ENCODE measurements around the gene SLC38A1. TPM values are rescaled to one million over a fixed set of nuclear protein-coding genes. Genes with fewer than 3 reads are reported as not detected.
A peak's percentile ranks its signal among the peaks of the same experiment; 100 is the strongest.

SLC38A1 gene
- total RNA-seq, 2 donors from 2014 or later, result 77.7 to 107 TPM

- Histone ChIP-seq H3K9me3 (ENCODE audit: control insufficient read depth, low read length) (no peaks in the 10 kb centered on the region), H3K27ac (ENCODE audit: low read depth, low read length) (no peak overlapping the region), H3K4me3 (ENCODE audit: low read length) (peak overlapping the region; percentile 95), H3K36me3 (ENCODE audit: control insufficient read depth, insufficient read depth, low read length) (no peaks in the 10 kb centered on the region), H3K4me1 (ENCODE audit: control insufficient read depth, insufficient read depth, low read length) (peaks cover 14% of the 10 kb centered on the region), H3K27me3 (ENCODE audit: control insufficient read depth, insufficient read depth, low read length, poor library complexity, severe bottlenecking) (no peaks in the 10 kb centered on the region), H3K9ac (ENCODE audit: extremely low read depth, low read length, poor library complexity, severe bottlenecking) (no peak overlapping the region)
- Mint-ChIP-seq H3K4me1 (peaks cover 18% of the 10 kb centered on the region), H3K27me3 (ENCODE audit: insufficient read depth) (no peaks in the 10 kb centered on the region), H3K27ac (no peak overlapping the region), H3K36me3 (ENCODE audit: low read depth) (no peaks in the 10 kb centered on the region), H3K9me3 (no peaks in the 10 kb centered on the region), H3K4me3 (no peak overlapping the region)
- DNase-seq, result no peak
- TF ChIP-seq CTCF (conservative IDR thresholded peaks at IDR 0.05), result no peak
Measured at GRCh38 chr12:46265102-46265501, 3.7 kb downstream of the SLC38A1 start.

GRCh38 chr12:46264057-46264456 is 4.8 kb downstream of the SLC38A1 start:
- Histone ChIP-seq H3K4me3 (ENCODE audit: low read length) (no peak overlapping the region), H3K36me3 (ENCODE audit: control insufficient read depth, insufficient read depth, low read length) (no peaks in the 10 kb centered on the region), H3K9ac (ENCODE audit: extremely low read depth, low read length, poor library complexity, severe bottlenecking) (no peak overlapping the region), H3K27ac (ENCODE audit: low read depth, low read length) (no peak overlapping the region), H3K27me3 (ENCODE audit: control insufficient read depth, insufficient read depth, low read length, poor library complexity, severe bottlenecking) (no peaks in the 10 kb centered on the region), H3K4me1 (ENCODE audit: control insufficient read depth, insufficient read depth, low read length) (peaks cover 14% of the 10 kb centered on the region), H3K9me3 (ENCODE audit: control insufficient read depth, low read length) (no peaks in the 10 kb centered on the region)
- DNase-seq, result no peak
- Mint-ChIP-seq H3K4me1 (peaks cover 15% of the 10 kb centered on the region), H3K4me3 (no peak overlapping the region), H3K9me3 (no peaks in the 10 kb centered on the region), H3K27me3 (ENCODE audit: insufficient read depth) (no peaks in the 10 kb centered on the region), H3K27ac (peak overlapping the region; percentile 40), H3K36me3 (ENCODE audit: low read depth) (no peaks in the 10 kb centered on the region)
- WGBS, 2 experiments (ENCODE audit: insufficient coverage in 1 of 2, insufficient read length in 1 of 2), result 50% methylated on average over 1 of the region's 1 CpG
- TF ChIP-seq CTCF (conservative IDR thresholded peaks at IDR 0.05), result no peak

- no peak overlapping the region for H3K27ac ChIP-seq (ENCODE audit: low read depth, low read length)
- TF ChIP-seq CTCF (conservative IDR thresholded peaks at IDR 0.05), result peak; percentile 72
Measured at GRCh38 chr12:46263140-46264016, 5.5 kb downstream of the SLC38A1 start.

More at GRCh38 chr12:46263140-46264016, 5.5 kb downstream of the SLC38A1 start:
- Mint-ChIP-seq H3K27me3 (ENCODE audit: insufficient read depth) (no peaks in the 10 kb centered on the region), H3K4me1 (peaks cover 15% of the 10 kb centered on the region), H3K27ac (peak overlapping the region; percentile 40), H3K9me3 (no peaks in the 10 kb centered on the region), H3K36me3 (ENCODE audit: low read depth) (no peaks in the 10 kb centered on the region), H3K4me3 (no peak overlapping the region)
- DNase-seq, result peak; percentile 40
- H3K9me3 ChIP-seq (ENCODE audit: control insufficient read depth, low read length), result no peaks in the 10 kb centered on the region
- no peaks in the 10 kb centered on the region for H3K36me3 ChIP-seq (ENCODE audit: control insufficient read depth, insufficient read depth, low read length)
- H3K9ac ChIP-seq (ENCODE audit: extremely low read depth, low read length, poor library complexity, severe bottlenecking), result no peak overlapping the region
- 86% methylated on average over 6 of the region's 6 CpGs for WGBS, 2 experiments (ENCODE audit: insufficient coverage in 1 of 2, insufficient read length in 1 of 2)
- H3K27me3 ChIP-seq (ENCODE audit: control insufficient read depth, insufficient read depth, low read length, poor library complexity, severe bottlenecking), result no peaks in the 10 kb centered on the region
- peak overlapping the region; percentile 14 for H3K4me3 ChIP-seq (ENCODE audit: low read length)
- peaks cover 14% of the 10 kb centered on the region for H3K4me1 ChIP-seq (ENCODE audit: control insufficient read depth, insufficient read depth, low read length)

All from endodermal cell (in vitro differentiated cells).